Measurements from ENCODE around the gene NRBF2.

DNA sequence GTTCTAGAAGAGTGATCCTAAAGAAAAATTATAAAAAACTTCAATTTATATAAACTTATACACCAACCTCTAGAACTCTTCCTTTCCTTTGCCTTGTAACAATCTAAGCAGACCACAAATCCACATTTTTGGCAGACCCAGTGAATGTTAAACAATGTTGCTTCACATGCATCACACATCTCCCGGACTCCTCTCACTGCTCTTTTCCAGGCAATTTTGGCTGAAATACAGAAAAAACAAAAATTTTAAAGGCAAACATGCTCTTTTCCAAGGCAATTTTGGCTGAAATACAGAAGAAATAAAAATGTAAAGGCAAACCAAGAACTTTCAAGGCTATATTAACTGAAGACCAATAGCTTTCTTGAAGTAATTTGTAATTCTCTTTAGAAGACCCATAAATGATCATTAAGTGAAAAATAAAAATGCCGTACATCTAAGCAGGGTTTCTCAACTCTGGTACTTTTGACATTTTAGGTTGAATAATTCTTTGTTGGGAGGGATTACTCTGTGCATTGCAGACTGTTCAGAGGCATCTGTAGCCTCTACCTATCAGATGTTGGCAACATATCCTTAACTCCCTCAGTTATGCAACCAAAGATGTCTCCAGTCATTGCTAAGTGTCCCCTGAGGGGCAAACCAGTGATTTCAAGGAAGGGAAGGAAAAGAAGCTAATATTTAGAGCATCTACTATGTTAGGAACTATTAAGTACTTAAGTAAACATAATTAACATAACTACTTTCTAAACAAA, 64.4 kb downstream of the NRBF2 start:
- TF ChIP-seq, protein P1, sequence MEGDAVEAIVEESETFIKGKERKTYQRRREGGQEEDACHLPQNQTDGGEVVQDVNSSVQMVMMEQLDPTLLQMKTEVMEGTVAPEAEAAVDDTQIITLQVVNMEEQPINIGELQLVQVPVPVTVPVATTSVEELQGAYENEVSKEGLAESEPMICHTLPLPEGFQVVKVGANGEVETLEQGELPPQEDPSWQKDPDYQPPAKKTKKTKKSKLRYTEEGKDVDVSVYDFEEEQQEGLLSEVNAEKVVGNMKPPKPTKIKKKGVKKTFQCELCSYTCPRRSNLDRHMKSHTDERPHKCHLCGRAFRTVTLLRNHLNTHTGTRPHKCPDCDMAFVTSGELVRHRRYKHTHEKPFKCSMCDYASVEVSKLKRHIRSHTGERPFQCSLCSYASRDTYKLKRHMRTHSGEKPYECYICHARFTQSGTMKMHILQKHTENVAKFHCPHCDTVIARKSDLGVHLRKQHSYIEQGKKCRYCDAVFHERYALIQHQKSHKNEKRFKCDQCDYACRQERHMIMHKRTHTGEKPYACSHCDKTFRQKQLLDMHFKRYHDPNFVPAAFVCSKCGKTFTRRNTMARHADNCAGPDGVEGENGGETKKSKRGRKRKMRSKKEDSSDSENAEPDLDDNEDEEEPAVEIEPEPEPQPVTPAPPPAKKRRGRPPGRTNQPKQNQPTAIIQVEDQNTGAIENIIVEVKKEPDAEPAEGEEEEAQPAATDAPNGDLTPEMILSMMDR (conservative IDR thresholded peaks at IDR 0.05) = no peak
- no peak for TF ChIP-seq EZH2 (IDR thresholded peaks at IDR 0.05; ENCODE audit: low read depth)
